ENCODE measurements around the gene KIF3B.
"Not testable (repeated sequence)": the region's sequence is repeated elsewhere in the genome, so short reads cannot be mapped to it uniquely, and the experiment has no call there.

Gene KIF3B

DNA sequence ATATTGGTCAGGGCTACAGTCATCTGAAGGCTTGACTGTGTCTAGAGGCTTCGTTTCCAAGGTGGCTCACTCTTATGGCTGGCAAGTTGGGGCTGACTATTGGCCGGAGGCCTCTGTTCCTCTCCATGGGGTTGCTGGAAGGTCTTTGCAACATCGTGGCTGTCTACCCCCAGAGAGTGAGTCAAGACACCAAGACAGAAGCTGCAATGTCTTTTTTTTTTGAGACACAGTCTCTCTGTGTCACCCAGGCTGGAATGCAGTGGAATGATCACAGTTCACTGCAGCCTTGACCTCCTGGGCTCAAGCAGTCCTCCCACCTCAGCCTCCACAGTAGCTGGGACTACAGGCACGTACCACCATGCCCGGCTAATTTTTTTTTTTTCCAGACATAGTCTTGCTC is 29.4 kb upstream of the KIF3B start:
- DNase-seq (ENCODE audit: low spot score) = no peak

DNA sequence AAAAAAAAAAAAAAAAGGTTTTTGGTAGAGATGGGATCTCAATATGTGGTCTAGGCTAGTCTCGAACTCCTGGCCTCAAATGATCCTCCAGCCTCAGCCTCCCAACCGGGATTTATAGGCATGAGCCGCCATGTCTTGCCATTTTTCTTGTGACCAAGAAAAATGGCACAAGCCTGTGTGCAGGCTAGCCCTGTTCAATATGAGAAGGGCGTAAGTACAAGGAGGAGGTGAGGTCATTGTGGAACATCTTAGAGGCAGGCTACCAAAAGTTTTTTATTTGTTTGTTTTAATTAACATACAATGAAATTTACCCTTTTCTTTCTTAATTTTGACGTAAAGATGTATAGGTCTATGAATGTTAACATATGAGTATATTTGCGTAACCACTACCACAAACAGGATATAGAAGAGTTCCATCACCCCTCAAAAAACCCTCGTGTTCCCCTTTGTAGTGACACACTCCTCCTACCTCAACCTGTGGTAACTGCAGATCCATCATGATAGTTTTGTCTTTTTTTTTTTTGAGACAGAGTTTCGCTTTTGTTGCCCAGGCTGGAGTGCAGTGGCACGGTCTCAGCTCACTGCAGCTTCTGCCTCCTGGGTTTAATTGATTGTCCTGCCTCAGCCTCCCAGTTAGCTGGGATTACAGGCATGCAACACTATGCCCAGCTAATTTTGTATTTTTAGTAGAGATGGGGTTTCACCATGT is 28.3 kb upstream of the KIF3B start:
- no peak for DNase-seq (ENCODE audit: low spot score)

DNA sequence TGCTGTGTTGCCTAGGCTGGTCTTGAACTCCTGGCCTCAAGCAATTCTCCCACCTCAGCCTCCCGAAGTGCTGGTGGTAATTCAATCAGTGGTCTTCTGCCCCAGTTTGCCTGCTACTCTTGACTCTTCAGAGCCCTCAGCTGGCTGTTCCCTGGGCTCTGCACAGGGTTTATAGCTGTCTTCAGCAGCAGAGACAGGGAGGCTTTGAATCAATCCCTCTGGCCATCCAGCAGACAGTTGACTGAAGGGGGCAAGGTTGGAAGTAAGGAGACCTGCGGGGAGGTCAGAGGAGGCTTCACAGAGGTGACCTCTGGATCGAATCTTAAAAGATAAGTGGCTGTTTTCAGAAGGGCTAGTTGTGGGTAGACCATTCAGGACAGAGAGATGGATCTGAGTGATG is 26.0 kb upstream of the KIF3B start:
- no peak for DNase-seq (ENCODE audit: low spot score)

DNA sequence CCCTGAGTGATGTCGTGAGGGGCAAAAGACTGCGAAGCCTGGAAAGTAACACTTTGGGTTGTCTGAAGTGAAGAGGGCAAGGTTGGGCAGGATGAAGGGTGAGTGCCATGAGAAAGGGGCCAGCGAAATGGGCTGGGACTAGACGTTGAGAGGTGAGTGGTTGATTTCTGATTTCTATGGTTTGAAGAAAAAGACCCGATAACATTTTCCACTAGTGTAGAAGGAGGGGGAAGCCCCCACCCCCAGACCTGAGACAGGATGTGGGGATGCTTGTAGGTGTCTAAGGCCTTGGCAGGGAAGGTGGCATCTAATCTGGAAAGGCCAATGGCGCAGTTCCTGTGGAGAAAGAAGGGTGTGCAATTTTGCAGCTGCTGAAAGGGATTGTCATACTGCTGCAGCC is 25.3 kb upstream of the KIF3B start:
- DNase-seq (ENCODE audit: low spot score) = no peak

DNA sequence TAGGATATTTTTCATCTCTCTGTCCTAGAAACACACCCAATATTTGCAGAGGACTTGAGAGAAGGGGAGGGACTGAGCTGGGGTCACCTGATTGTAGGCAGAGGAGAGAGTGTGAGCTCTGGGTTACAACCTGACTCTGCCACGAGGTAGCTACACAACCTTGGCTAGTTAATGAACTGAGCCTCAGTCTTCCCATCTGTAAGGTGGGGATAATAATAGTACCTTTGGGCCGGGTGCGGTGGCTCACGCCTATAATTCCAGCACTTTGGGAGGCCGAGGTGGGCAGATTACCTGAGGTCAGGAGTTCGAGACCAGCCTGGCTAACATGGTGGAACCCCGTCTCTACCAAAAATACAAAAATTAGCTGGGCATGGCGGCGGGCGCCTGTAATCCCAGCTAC is 16.5 kb upstream of the KIF3B start:
- DNase-seq (ENCODE audit: low spot score) = not testable (repeated sequence)

DNA sequence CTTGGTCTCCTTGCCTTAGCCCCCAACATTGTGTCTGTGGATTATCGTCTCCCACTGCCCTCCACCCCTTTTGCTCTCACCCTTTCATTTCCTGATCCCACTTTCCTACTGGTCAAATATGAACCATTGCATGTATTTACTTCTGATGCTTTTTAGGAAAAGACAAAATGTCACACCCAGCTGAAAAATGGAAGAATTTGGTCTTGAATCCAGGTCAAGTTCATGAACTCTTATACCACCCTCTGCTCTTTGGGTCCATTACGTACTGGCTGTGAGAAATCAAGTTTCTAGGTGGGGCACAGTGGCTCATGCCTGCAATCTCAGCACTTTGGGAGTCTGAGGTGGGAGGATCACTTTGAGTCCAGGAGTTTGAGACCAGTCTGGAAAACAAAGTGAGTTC is 15.8 kb upstream of the KIF3B start:
- no peak for DNase-seq (ENCODE audit: low spot score)

DNA sequence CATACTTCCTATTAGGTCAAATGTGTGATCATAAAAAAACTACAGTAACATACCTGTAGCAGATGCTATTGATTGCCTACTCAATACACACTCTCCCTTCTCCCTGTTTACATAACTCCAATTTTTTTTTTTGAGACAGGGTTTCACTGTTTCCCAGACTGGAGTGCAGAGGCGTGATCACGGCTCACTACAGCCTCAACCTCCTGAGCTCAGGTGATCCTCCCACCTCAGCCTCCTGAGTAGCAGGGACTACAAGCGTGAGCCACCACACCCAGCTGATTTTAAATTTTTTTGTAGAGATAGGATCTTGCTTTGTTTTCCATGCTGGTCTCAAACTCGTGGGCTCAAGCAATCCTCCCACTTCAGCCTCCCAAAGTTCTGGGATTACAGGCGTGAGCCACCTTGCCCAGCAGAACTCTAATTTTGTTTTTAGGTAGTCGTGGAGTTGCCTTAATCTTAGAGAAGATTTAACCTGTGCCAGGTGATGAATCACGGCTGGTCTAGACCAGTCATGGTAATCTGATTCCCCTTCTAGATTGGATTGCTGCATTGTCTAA is 14.0 kb upstream of the KIF3B start:
- no peak for DNase-seq (ENCODE audit: low spot score)

DNA sequence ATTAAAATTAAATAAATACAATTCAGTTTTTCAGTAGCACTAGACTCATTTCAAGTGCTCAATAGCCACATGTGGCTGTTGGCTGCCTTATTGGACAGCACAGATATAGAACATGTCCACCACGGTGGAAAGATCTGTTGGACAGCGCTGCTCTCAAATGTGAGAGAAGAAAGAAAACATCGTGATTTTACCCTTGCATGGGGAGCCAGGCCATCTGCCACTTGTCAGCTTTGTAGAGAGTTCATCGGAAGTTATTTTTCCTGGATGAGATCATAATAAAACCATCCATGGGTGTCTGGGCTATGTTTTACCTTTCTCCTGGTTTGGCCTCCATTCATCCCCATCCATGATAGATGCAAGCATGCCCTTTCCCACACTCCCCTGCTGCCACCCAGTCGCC is 5.8 kb upstream of the KIF3B start:
- DNase-seq (ENCODE audit: low spot score) = no peak

DNA sequence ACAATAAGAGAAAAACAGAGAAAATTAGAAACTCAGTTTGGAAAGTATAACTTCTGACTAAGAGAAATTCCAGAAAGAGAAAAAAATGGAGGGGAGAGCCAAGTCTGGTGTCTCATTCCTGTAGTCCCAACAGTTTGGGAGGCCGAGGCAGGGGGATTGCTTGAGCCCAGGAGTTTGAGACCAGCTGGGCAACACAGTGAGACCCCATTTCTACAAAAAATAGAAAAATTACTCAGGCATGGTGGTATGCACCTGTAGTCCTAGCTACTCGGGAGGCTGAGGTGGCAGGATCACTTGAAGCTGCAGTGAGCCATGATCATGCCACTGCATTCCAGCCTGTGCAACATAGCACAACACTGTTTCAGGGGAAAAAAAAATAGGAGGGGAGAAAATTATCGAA is 3.1 kb upstream of the KIF3B start:
- no peak for DNase-seq (ENCODE audit: low spot score)

DNA sequence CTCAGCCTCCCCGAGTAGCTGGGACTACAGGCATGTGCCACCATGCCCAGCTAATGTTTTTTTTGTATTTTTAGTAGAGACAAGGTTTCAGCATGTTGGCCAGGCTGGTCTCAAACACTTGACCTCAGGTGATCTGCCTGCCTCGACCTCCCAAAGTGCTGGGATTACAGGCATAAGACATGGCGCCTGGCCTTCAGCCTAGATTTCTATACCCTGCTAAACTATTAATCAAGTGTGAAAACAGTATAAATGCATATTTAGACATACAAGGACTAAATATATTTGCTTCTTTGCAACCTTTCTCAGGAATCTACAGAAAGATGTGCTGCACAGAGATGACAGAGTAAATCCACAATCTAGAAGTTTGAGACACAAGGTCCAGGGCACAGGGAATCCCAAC is 2.3 kb upstream of the KIF3B start:
- not testable (repeated sequence) for DNase-seq (ENCODE audit: low spot score)

DNA sequence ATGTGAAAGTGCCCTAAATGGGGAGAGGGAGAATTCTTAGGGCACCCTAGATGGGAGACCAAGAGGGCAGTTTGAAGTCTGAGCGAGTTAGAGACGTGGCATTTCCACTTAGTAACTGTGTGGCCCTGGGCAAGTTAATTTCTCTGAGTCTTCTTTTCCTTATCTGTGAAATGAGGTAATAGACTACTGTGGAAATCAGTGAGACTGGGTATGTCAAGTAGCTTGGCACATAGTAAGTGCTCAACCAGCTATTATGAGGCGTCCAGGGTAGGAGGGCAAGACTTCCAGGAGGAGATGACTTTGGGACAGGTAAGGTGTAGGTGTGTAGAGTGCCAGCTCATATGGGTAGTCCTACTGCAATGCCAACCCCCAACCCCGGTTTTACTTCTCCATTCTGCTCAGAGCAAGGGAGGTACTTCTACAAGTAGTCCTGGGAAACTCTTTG is 770 bp downstream of the KIF3B start:
- no peak for DNase-seq (ENCODE audit: low spot score)

DNA sequence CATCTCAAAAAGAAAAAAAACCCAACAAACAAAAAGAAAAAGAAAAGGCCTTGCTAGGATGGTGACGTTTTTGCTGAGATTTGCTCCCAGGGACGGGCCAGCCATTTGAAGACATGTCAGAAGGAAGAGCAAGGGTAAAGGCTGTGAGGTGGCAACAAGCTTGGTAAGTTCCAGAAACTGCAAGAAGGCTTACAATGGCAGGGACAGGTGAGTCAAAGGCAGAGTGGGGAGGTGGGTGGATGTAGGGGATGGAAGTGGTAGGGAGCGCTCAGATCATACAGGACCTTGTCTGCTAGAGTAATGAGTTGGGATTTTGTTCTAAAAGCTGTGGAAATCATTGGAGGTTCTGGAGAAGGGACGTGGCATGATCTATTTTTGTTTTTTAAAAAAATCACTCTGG is 4.3 kb downstream of the KIF3B start:
- no peak for DNase-seq (ENCODE audit: low spot score)

DNA sequence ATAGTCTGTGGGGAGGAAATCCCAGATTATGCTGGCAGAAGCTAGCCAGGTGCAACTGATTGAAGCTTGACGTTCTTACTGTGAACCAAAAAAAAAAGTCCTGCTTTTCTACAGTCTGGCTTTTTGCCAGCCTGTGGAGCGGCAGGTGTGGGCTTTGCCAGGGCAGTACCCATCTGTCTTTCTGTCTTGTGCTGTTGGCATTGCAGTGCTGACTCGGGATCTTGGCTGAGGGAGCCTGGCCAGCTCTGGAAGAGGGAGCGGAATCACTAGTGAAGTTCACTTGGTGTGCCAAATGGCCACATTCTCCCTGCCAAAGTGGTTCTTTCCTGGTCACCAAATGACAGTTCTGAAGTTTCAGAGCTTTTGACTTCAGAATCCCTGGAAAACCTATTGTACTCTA is 5.0 kb downstream of the KIF3B start:
- peak; percentile 24 for DNase-seq (ENCODE audit: low spot score)

DNA sequence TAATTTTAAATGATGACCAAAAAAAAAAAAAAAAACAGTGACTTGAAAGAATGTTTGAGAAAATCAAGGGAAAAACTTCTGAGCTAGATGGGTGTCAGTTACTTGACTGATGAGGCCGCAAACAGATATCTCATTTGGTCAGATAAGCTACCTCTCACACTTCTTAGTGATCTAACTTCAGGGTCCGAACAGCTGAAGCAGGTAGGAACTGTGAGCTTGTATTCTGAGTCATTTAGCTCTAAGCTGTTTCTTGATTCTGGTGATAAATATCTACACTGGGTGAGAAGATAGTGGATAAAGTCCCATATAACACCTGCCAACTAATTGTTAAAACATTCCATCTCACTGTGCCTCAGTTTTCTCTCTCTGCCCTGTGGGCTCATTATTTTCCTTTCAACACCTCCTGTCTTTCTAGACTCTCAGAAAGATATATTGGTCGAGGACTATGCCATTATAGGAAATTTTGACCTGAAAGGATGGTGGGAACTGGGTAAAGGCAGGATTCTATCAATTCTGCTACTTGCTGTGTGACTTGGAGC is 7.7 kb downstream of the KIF3B start:
- no peak for DNase-seq (ENCODE audit: low spot score)

DNA sequence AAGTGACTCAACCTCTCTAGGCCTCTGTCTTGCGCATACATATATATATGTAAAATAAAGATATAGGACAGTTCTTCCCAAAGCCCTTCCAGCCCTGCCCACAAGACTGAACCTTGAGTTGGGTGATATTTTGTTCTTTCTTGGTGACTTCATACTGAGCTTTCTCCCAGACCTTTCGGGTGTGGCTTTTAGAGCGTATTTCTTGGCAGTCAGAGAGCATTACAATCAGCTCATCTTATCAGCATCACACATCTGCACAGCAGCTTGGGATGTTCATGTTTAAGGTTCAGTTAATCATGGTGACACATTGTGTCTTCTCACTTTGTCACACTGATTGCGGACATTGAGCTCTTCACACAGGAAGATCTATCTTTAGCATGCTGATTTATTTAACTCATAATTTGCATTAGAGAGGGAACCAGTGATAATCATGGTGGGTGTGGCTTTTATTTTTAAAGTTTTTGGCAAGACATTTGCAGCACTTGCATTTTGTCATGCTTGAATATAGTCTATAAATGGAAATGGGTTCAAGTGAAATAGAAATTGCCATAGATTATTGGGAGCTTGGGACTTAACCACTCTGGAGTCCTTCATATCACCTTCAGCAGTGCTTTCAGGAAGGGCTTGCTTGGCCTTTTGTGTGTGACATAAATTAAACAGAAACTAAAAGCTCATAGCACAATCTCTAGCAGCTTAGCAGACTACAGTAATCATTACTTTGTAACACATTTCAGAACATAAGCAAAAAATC is 8.3 kb downstream of the KIF3B start:
- DNase-seq (ENCODE audit: low spot score) = no peak

DNA sequence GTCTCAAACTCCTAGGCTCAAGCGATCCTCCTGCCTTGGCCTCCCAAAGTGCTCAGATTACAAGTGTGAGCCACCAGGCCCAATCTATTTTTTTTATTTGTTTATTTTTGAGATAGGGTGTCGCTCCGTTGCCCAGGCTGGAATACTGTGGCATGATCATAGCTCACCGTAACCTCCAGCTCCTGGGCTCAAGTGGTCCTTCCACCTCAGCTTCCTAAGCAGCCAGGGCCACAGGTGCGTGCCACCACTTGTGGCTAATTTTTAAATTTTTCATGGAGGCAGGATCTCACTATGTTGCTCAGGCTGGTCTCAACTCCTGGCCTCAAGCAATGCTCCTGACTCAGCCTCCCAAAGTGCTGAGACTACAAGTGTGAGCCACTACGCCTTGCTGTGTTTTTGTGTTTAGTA is 9.8 kb downstream of the KIF3B start:
- no peak for DNase-seq (ENCODE audit: low spot score)

DNA sequence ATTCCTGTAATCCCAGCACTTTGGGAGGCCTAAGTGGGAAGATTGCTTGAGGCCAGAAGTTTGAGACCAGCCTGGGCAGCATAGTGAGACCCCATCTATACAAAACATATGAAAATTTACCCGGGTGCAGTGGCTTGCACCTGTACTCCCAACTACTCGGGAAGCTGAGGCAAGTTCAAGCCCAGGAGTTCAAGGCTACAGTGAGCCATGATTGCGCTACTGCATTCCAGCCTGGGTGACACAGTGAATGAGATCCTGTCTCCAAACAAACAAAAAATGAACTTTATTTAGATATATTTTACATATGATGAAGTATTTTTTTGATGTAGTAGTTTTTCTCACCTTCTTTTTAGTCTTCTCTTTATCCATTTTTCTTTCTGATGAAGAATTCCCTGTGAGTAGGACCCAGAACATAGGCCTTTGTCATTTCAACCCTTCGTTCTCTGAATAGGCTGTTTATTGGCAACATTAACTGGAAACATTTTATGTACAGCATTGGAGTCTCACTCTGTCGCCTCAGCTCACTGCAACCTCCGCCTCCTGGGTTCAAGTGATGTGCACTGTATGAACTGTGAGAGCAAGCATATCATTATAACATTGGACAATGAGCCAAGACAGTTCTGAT is 10.9 kb downstream of the KIF3B start:
- DNase-seq (ENCODE audit: low spot score) = no peak

DNA sequence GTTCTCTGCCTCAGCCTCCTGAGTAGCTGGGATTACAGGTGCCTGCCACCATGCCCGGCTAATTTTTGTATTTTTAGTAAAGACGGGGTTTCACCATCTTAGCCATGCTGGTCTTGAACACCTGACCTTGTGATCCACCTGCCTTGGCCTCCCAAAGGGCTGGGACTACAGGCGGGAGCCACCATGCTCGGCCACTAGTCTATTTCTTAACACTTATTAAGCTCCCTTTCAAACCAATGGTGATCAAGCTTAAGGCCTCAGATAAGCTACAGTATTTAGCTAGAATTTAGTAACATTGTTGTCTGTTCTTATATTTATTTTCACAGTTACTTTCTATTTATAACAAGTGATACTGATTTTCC is 11.8 kb downstream of the KIF3B start:
- not testable (repeated sequence) for DNase-seq (ENCODE audit: low spot score)

DNA sequence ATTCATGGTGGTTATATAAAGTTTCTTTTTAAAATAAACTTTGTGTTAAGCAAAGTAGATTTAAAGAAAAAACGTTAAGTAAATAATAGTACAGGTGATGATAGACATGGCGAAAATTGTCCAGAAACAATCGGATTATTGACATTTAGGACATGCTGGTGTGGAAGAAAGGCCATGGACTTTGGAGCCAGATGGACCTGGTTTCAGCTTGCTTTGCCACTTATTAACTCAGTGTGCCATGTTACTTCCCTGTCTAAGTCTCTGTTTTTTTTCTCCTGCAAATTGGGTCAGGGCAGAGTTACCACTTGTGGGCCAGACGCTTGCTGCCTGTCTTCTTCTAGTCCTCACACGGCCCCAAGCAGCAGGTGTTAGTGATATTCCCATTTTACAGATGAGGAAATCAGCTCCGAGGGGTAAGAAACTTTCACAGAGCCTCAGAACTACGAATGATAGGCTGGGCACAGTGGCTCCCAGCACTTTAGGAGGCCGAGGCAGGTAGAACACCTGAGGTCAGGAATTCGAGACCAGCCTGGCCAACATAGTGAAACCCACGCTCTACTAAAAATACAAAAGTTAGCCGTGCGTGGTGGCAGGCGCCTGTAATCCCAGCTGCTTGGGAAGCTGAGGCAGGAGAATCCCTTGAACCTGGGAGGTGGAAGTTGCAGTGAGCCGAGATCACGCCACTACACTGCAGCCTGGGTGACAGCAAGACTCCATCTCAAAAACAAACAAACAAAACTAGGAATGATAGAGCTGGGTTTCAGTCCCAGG is 12.4 kb downstream of the KIF3B start:
- DNase-seq (ENCODE audit: low spot score) = no peak

DNA sequence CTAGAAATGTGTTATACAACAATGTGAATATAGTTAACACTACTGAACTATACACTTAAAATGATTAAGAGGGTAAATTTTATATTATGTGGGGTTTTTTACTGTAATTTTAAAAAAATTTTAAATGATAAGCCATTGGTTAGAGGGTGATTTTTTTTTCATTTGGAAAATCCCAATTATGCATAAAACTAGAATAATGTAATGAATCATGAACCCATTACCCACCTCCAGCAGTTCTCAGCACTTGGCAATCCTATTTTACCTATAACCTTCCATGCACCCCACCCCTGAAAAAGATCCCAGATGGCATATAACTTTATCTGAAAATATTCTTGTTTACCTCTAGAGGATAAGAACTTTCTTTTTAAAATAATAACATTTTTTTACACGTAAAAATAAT is 13.7 kb downstream of the KIF3B start:
- DNase-seq (ENCODE audit: low spot score) = no peak

DNA sequence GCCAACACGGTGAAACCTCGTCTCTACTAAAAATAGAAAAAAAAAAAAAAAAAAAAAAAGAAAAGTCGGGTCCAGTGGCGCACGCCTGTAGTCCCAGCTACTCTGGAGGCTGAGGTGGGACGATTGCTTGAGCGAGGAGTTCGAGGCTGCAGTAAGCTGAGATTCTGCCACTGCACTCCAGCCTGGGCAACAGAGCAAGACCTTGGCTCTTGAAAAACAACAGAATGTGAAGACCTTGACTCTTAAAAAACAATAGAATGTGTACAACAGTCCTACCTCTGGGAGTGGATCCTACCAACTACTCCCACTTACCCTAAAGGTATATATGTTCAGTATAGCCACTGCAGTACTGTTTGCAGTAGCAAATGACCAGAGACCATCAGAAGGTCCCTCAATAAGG is 15.1 kb downstream of the KIF3B start:
- DNase-seq (ENCODE audit: low spot score) = no peak

DNA sequence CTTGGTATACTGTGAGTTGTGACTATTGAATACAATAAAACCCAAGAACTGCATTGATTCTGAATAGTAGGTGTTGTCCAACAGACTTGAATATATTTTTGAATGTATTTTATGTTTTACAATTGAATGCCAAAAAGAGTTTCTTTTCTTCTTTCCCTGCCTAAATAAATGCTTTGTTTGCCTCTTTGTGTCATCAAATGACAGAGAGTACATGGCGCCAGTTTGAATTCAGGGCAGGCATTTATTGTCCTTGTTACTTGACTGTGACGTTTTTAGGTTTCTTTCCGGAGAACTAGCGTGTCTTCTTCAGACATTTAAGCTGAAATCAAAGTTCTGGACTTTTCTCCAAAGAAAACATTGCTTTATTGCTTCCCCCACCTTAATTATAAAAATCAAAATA is 16.6 kb downstream of the KIF3B start:
- DNase-seq (ENCODE audit: low spot score) = peak; percentile 20

All from globus pallidus (tissue), 1 donor.